Bronchial epithelial cell (primary cell): ENCODE results near the gene ESPNL. TPM values are rescaled to one million over a fixed set of nuclear protein-coding genes. Genes with fewer than 3 reads are reported as not detected.

Experiments used
- DNase-seq: peaks from one replicate; pipeline ENCODE4 v3.0.0-alpha.2; 2010; ENCODE audit warnings: low read depth
- FAIRE-seq: peaks from 2 replicates; lab custom pipeline; 2011; peaks lifted over from hg19 to GRCh38; lab: Jason Lieb, UNC
- H3K27me3 ChIP-seq: 2 replicates; pipeline ENCODE4 v1.5.1; 2011; ENCODE audit warnings: low read length; ENCODE audit not compliant: control insufficient read depth, insufficient read depth
- H3K36me3 ChIP-seq: 2 replicates; pipeline ENCODE4 v1.5.1; 2011; ENCODE audit warnings: low read length; ENCODE audit not compliant: control insufficient read depth, insufficient read depth
- H3K4me3 ChIP-seq: 2 replicates; pipeline ENCODE4 v1.5.1; 2011; ENCODE audit warnings: mild to moderate bottlenecking, low read depth, low read length, control low read depth
- CTCF ChIP-seq: IDR thresholded peaks from 2 replicates; pipeline ENCODE4 v1.5.1; 2011; ENCODE audit warnings: mild to moderate bottlenecking, moderate library complexity, low read length, control low read depth, inconsistent platforms; ENCODE audit not compliant: insufficient read depth, severe bottlenecking
- total RNA-seq: library from RNA; depleted of rRNA; stranded (reverse); fragments of >200 nt; gene quantifications from 2 replicates; pipeline ENCODE4 v1.2.1, GENCODE V29; 2014

ESPNL gene
- total RNA-seq, 1 donor from 2014 or later = under 0.01 TPM

DNA sequence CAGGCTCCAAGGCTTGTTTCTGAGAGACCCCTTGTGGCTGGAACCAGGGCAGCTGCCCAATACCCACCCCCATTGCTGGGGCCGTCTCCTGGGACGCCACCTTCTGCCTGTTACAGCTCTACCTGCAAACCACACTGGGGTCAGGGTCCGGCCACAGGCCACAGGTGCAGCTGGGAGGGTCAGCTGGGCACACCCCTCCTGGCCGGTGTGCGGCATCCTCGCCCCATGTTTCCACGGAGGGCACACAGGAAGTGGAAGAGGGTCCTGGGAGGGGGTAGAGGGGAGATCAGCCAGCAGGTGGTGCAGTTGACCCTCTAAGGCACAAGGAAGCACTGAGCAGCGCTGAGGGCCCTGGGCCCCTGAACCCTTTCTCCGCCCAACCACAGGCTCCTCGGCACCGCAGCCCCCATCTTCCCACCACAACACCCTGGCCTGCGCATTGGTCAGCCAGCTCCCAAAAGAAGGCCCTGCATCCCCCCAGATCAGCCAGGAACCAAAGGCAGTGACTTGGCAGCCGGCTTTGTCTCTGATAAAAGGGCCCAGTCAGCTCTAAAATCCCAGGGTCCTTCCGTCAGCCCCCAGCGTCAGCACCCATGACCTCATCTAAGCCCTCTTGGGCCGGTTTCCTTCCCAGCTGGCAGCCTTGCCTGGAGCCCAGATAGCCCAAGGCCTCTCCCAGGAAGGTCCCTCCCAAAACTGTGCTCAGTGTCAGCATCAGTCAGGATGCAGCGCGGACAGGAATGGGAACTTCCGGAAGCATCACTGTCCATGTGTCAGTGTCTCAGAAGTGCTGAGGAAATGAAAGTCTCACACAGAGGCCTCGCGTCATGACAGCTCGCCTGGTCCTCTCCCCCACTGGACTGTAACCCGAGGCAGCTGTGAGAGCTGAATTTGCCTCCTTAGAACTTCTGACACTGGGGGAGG is 60.3 kb downstream of the ESPNL start:
- Histone ChIP-seq H3K27me3 (no peaks in the 10 kb centered on the region), H3K36me3 (no peaks in the 10 kb centered on the region), H3K4me3 (no peak overlapping the region)
- DNase-seq (no peak), FAIRE-seq (peak; percentile 13)
- TF ChIP-seq CTCF = peak; percentile 29

DNA sequence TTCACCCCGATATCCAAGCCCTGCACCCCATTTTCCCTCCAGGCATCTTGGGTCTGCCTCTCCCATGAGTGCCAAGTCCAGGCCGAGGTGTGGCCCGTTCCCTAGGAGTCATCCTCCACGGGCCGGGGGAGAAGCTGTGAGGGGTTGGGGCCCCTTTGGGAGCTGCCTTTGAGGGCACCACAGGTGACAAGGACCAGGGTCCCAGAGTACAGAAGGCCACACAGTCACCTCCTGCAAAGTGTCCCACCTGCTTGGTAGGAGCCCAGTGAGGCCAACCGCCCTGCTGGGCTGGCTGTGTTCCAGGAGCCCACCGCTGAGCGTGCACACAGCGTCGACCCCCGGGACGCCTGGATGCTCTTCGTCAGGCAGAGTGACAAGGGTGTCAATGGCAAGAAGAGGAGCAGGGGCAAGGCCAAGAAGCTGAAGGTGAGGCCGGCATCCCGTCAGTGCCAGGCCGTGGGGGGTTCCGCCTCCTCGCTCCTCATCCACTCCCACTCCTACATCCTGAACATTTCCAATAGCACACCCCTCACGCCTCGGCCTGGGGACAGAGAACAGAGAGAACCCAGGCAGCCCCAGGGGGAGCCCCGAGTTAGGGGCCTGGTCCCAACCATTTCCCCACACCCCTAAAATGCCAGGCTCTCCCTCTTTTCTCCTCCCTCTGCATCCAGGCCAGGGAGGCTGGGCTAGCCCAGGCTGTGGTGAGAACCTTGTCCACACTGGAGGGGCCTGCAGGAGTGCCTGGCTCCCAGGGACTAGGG is 61.3 kb downstream of the ESPNL start:
- TF ChIP-seq CTCF = no peak
- Histone ChIP-seq H3K27me3 (no peaks in the 10 kb centered on the region), H3K36me3 (no peaks in the 10 kb centered on the region), H3K4me3 (no peak overlapping the region)
- FAIRE-seq (no peak), DNase-seq (no peak)

DNA sequence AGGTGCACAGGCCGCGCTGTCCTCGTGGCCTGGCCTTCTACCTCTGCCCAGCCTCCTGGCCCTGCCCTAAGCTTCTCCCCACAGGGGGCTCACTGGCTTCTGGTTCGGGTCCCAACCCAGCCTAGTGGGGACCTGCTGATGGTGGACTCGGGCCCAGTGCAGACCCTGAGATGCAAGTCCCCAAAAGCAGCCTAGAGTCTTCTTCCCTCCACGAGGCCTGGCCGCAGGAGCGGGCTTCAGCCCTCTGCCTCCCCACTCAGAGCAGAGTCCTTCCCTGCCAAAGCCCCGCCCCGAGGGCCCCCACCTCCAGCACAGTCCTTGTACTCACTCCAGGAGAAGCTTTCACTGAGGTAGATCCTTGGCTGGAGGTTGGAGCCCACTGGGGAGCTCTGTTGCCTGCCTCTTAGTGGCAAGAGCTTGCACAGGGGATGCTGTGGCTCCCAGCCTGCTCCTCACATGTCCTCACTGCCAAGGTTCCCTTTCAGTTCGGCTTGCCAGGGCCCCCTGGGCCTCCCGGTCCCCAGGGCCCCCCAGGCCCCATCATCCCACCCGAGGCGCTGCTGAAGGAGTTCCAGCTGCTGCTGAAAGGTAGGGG is 62.2 kb downstream of the ESPNL start:
- peaks cover under 1% of the 10 kb centered on the region for H3K36me3 ChIP-seq
- no peak overlapping the region for H3K4me3 ChIP-seq
- FAIRE-seq = no peak
- DNase-seq = no peak
- TF ChIP-seq CTCF = no peak
- no peaks in the 10 kb centered on the region for H3K27me3 ChIP-seq

GRCh38 chr2:238162846-238163441 is 62.8 kb downstream of the ESPNL start:
- no peak for DNase-seq
- no peak for FAIRE-seq
- Histone ChIP-seq H3K27me3 (no peaks in the 10 kb centered on the region), H3K36me3 (peaks cover 5% of the 10 kb centered on the region), H3K4me3 (peak overlapping the region; percentile 32)
- TF ChIP-seq CTCF = no peak

- no peak for FAIRE-seq
- Histone ChIP-seq H3K36me3 (peaks cover 9% of the 10 kb centered on the region), H3K27me3 (no peaks in the 10 kb centered on the region), H3K4me3 (peak overlapping the region; percentile 32)
- TF ChIP-seq CTCF = no peak
- no peak for DNase-seq
Measured at GRCh38 chr2:238163481-238164198, 63.5 kb downstream of the ESPNL start.
